Fibroblast of skin of back (primary cell): ENCODE measurements around the gene COPS3. TPM values are rescaled to one million over a fixed set of nuclear protein-coding genes. Genes with fewer than 3 reads are reported as not detected.

Source experiments
- DNase-seq: peaks from one replicate; pipeline ENCODE4 v3.0.0-alpha.2; 2013
- polyA plus RNA-seq, 2 experiments: library from polyadenylated mRNA; unstranded; fragments of 120-200 nt; gene quantifications; one replicate each; pipeline ENCODE4 v1.2.1, GENCODE V29; 2013; ENCODE audit not compliant: insufficient read length in 2 of 2

COPS3 gene
- polyA plus RNA-seq (2013, experiment 1 of 2; ENCODE audit: insufficient read length) = 90.5 TPM
- 53.7 TPM for polyA plus RNA-seq (2013, experiment 2 of 2; ENCODE audit: insufficient read length)

GRCh38 chr17:17280613-17281549, at the start of gene COPS3:
TSS of gene COPS3 (minus strand) at chr17:17281246. CDS start at chr17:17281186, 60 bp downstream.
- DNase-seq = peak; percentile 98

GRCh38 chr17:17328251-17328650, 47.2 kb upstream of the COPS3 start:
- DNase-seq = no peak

GRCh38 chr17:17326275-17326875, 45.3 kb upstream of the COPS3 start:
- DNase-seq = no peak

GRCh38 chr17:17325816-17326215, 44.8 kb upstream of the COPS3 start:
- no peak for DNase-seq

- no peak for DNase-seq
Observed at GRCh38 chr17:17325228-17325627, 44.2 kb upstream of the COPS3 start.

GRCh38 chr17:17324616-17325015, 43.6 kb upstream of the COPS3 start:
- no peak for DNase-seq

- no peak for DNase-seq
Observed at GRCh38 chr17:17322516-17323510, 41.8 kb upstream of the COPS3 start.

- DNase-seq = no peak
Observed at GRCh38 chr17:17321356-17322025, 40.4 kb upstream of the COPS3 start.

GRCh38 chr17:17320911-17321220, 39.8 kb upstream of the COPS3 start:
- DNase-seq = no peak

- no peak for DNase-seq
Observed at GRCh38 chr17:17320188-17320910, 39.3 kb upstream of the COPS3 start.

- no peak for DNase-seq
Observed at GRCh38 chr17:17315142-17315821, 34.2 kb upstream of the COPS3 start.

GRCh38 chr17:17314501-17315071, 33.5 kb upstream of the COPS3 start:
- no peak for DNase-seq

GRCh38 chr17:17313350-17313991, 32.4 kb upstream of the COPS3 start:
- peak; percentile 25 for DNase-seq

GRCh38 chr17:17309356-17309755, 28.3 kb upstream of the COPS3 start:
- DNase-seq = no peak

- peak; percentile 24 for DNase-seq
Observed at GRCh38 chr17:17305281-17305801, 24.3 kb upstream of the COPS3 start.

GRCh38 chr17:17304521-17304985, 23.5 kb upstream of the COPS3 start:
- no peak for DNase-seq

- DNase-seq = no peak
Observed at GRCh38 chr17:17303847-17304490, 22.9 kb upstream of the COPS3 start.

- peak; percentile 73 for DNase-seq
Observed at GRCh38 chr17:17303010-17303846, 22.2 kb upstream of the COPS3 start, which contains the start of gene NT5M. TSS of gene NT5M (plus strand) at chr17:17303373. CDS start at chr17:17303551, 178 bp downstream.
